Measurements from ENCODE around the gene TAS1R3. TPM values are rescaled to one million over a fixed set of nuclear protein-coding genes. Genes with fewer than 3 reads are reported as not detected.

TAS1R3 gene
- total and polyA plus RNA-seq, 2 of the 4 experiments (the other 2 are of a cell fraction), result under 0.01 to 0.05 TPM

DNA sequence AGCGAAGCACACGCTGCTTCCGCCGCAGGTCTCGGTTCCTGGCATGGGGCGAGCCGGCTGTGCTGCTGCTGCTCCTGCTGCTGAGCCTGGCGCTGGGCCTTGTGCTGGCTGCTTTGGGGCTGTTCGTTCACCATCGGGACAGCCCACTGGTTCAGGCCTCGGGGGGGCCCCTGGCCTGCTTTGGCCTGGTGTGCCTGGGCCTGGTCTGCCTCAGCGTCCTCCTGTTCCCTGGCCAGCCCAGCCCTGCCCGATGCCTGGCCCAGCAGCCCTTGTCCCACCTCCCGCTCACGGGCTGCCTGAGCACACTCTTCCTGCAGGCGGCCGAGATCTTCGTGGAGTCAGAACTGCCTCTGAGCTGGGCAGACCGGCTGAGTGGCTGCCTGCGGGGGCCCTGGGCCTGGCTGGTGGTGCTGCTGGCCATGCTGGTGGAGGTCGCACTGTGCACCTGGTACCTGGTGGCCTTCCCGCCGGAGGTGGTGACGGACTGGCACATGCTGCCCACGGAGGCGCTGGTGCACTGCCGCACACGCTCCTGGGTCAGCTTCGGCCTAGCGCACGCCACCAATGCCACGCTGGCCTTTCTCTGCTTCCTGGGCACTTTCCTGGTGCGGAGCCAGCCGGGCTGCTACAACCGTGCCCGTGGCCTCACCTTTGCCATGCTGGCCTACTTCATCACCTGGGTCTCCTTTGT, 2.6 kb downstream of the TAS1R3 start:
- ChIA-PET POLR2A (ENCODE audit: unreplicated experiment) (no interaction called here), CTCF (no interaction called here)
- Histone ChIP-seq H2BK120ac (ENCODE audit: low read depth, low read length) (no peak overlapping the region), H3K27ac (ENCODE audit: insufficient read depth, low read length) (no peak overlapping the region), H3K27me3 (ENCODE audit: control insufficient read depth, insufficient read depth, low read length) (no peaks in the 10 kb centered on the region), H2BK15ac (ENCODE audit: low read depth, low read length) (no peak overlapping the region), H3K23ac (ENCODE audit: low read depth, low read length) (no peak overlapping the region), H2AK5ac (ENCODE audit: low read depth, low read length) (no peak overlapping the region), H3K9ac (ENCODE audit: low read depth, low read length) (no peak overlapping the region), H2AFZ (replicated peaks; ENCODE audit: low read length, poor library complexity) (no peak overlapping the region), H4K5ac (ENCODE audit: low read depth, low read length) (no peak overlapping the region), H3K9me1 (ENCODE audit: insufficient read depth, low read length) (peaks cover 9% of the 10 kb centered on the region), H4K8ac (ENCODE audit: low read depth in 2 of 2, low read length in 2 of 2) (no peak overlapping the region), H2BK20ac (ENCODE audit: low read depth, low read length) (no peak overlapping the region), H2BK5ac (ENCODE audit: low read depth, low read length, poor library complexity, severe bottlenecking) (no peak overlapping the region), H3K9me3 (ENCODE audit: control insufficient read depth, insufficient read depth, low read length) (no peaks in the 10 kb centered on the region), H3K14ac (replicated peaks; ENCODE audit: low read depth, low read length) (no peak overlapping the region), H3K79me1 (ENCODE audit: low read depth in 1 of 2, low read length in 2 of 2) (peaks cover 7 to 11% of the 10 kb centered on the region in 2 experiments; a peak in 2 of 4 replicates), H3K4ac (ENCODE audit: low read depth, low read length) (no peak overlapping the region), H3K56ac (ENCODE audit: extremely low read depth, insufficient read depth, low read length) (no peak overlapping the region), H3K4me2 (ENCODE audit: low read depth, low read length) (no peak overlapping the region), H3K4me1 (ENCODE audit: control insufficient read depth, insufficient read depth, low read length) (no peaks in the 10 kb centered on the region), H2AK9ac (replicated peaks; ENCODE audit: low read depth, low read length, poor library complexity) (no peak overlapping the region), H3K18ac (ENCODE audit: low read depth, low read length) (no peak overlapping the region), H3K36me3 (ENCODE audit: control insufficient read depth, insufficient read depth, low read length) (peaks cover 20% of the 10 kb centered on the region), H4K20me1 (ENCODE audit: insufficient read depth, low read length) (peaks cover 19% of the 10 kb centered on the region), H3K4me3 (ENCODE audit: insufficient read depth, low read depth, low read length) (no peak overlapping the region), H4K91ac (ENCODE audit: insufficient read depth, low read depth, low read length) (no peak overlapping the region)
- WGBS, 2 experiments (ENCODE audit: extremely low coverage in 2 of 2, insufficient read length in 1 of 2), result 95% methylated on average over 35 of the region's 36 CpGs; no CpG with 5 or more reads in 1 of the 2 experiments
- no TSS peak for BruUV-seq (replicated peaks)
- ATAC-seq (ENCODE audit: low read depth) (no peak), DNase-seq (no peak)
- dilution Hi-C loops (cut with HindIII; ENCODE audit: low sequenced_read_pairs, unreplicated experiment), result no loop called here
- intact Hi-C loops (cut with micrococcal nuclease), result no loop called here
- in situ Hi-C loops (cut with MboI; ENCODE audit: low sequenced_read_pairs), result no loop called here
- TF ChIP-seq MAZ (IDR thresholded peaks at IDR 0.05; ENCODE audit: borderline replicate concordance, low read depth, low read length), result no peak
- no peak for TF ChIP-seq FOS (IDR thresholded peaks at IDR 0.05; ENCODE audit: low read depth, low read length)
- no peak for TF ChIP-seq MAFK (IDR thresholded peaks at IDR 0.05; ENCODE audit: low read depth, low read length)
- TF ChIP-seq, protein P1, sequence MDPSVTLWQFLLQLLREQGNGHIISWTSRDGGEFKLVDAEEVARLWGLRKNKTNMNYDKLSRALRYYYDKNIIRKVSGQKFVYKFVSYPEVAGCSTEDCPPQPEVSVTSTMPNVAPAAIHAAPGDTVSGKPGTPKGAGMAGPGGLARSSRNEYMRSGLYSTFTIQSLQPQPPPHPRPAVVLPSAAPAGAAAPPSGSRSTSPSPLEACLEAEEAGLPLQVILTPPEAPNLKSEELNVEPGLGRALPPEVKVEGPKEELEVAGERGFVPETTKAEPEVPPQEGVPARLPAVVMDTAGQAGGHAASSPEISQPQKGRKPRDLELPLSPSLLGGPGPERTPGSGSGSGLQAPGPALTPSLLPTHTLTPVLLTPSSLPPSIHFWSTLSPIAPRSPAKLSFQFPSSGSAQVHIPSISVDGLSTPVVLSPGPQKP (IDR thresholded peaks at IDR 0.05; ENCODE audit: borderline replicate concordance, low read depth, low read length), result no peak
- TF ChIP-seq RCOR1 (IDR thresholded peaks at IDR 0.05; ENCODE audit: insufficient replicate concordance, low read length), result no peak
- no peak for TF ChIP-seq CHD1 (IDR thresholded peaks at IDR 0.05; ENCODE audit: low read depth, low read length)
- no peak for TF ChIP-seq MXI1 (IDR thresholded peaks at IDR 0.05; ENCODE audit: borderline replicate concordance, low read depth, low read length)
- no peak for TF ChIP-seq RFX5 (IDR thresholded peaks at IDR 0.05; ENCODE audit: low read depth, low read length)
- no peak for TF ChIP-seq CEBPB (IDR thresholded peaks at IDR 0.05; ENCODE audit: low read depth, low read length)
- TF ChIP-seq RAD21 (IDR thresholded peaks at IDR 0.05; ENCODE audit: low read length), result no peak
- TF ChIP-seq POLR2A (IDR thresholded peaks at IDR 0.05; ENCODE audit: low read depth, low read length), result no peak
